GM12865 (cell line): Measurements from ENCODE around the gene AGXT2.

ENCODE experiments used
- DNase-seq: peaks from one replicate; pipeline ENCODE4 v3.0.0; 2010; ENCODE audit warnings: low read depth
- H3K4me3 ChIP-seq: 2 replicates; pipeline ENCODE4 v1.5.1; 2011; ENCODE audit warnings: mild to moderate bottlenecking, low read depth, low read length, control low read depth
- CTCF ChIP-seq: IDR thresholded peaks from 2 replicates; pipeline ENCODE4 v1.5.1; 2011; ENCODE audit warnings: low read length, control low read depth, low read depth, inconsistent platforms; ENCODE audit not compliant: insufficient read depth; ENCODE audit errors: missing control alignments

Gene AGXT2

DNA sequence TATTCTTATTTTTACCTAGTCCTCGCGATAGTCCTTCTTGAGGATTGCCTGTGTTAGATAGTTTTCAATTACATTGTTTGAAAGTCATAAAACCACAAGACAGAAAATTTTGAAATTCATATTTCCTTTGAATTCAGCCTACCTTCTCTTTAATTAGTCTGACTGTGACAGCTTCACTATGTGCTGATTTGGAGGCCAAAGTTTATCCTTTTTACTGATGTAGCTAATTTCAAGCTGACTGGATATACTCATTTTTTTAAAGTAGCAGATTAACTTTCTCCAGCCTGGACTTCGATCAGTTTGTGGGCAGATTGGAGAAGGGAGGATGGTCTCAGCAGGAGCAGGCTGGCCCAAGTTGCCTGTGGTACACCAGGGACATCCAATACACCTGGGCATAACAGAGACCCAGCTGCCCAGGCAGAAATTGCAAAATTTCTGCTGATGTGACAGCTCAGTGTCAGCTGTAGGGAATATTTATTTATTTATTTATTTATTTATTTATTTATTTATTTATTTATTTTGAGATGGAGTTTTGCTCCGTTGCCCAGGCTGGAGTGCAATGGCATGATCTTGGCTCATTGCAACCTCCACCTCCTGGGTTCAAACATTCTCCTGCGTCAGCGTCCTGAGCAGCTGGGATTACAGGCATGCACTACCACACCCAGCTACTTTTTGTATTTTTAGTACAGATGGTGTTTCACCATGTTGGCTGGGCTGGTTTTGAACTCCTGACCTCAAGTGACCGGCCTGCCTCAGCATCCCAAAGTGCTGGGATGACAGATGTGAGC, 24.2 kb downstream of the AGXT2 start:
- DNase-seq: no peak
- no peak for TF ChIP-seq CTCF
- H3K4me3 ChIP-seq: no peak overlapping the region

- H3K4me3 ChIP-seq: no peak overlapping the region
- peak; percentile 65 for DNase-seq
- TF ChIP-seq CTCF: no peak
Measured at GRCh38 chr5:35016174-35017051, 31.3 kb downstream of the AGXT2 start.

DNA sequence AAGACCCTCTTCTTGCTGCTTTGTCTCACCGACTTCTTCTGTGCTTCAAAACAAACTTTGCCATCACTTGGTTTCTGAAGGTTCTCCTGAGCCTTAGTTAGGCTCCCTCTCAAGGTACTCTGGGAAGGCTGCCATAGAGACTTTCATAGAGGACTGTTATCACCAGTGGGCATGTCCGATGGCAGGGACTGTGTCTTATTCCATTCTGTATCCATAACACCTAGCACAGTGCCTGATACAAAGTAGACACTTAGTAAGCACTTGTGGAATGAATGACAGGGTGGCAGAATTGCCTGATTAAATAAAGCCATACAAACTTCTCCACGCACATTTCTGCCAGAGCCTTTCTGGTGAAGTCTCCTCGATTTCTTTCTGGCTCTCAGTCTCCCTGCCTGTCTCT, 32.7 kb downstream of the AGXT2 start:
- no peak for DNase-seq

DNA sequence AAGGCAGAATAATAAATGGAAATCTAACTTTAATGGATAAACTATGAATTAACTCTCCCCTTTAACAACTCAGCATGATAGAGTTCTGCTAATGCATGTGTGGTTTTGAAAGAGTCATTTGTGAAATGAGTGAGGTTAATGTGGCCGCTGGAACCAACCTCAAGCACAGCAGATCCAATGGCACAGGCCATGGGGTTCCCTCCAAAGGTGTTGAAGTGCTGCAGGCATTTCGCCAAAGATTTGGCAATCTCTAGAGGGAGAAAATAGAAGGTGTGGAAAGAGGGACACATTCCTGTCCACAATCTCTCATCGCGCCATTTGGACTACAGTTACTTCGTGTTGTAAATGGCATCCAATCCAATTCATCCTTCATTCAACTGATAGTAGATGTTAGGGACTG, 35.0 kb downstream of the AGXT2 start:
- no peak for TF ChIP-seq CTCF
- no peak for DNase-seq
- no peak overlapping the region for H3K4me3 ChIP-seq

More for the DNA sequence above, 32.7 kb downstream of the AGXT2 start:
- H3K4me3 ChIP-seq: no peak overlapping the region
- no peak for TF ChIP-seq CTCF

- no peak for TF ChIP-seq CTCF
- H3K4me3 ChIP-seq: no peak overlapping the region
- no peak for DNase-seq
Measured at GRCh38 chr5:35012365-35012764, 35.4 kb downstream of the AGXT2 start.

- no peak overlapping the region for H3K4me3 ChIP-seq
- no peak for TF ChIP-seq CTCF
- no peak for DNase-seq
Measured at GRCh38 chr5:35010676-35011075, 37.1 kb downstream of the AGXT2 start.
